GM21576 (cell line): ENCODE results near the gene PRMT9.
A peak's percentile ranks its signal among the peaks of the same experiment; 100 is the strongest.

Experiments
- ATAC-seq: cut with Tn5 transposase; IDR thresholded peaks from one replicate; pipeline ENCODE4 v1.9.1; 2021; ENCODE audit warnings: mild to moderate bottlenecking, moderate library complexity; ENCODE audit not compliant: unreplicated experiment

PRMT9 gene

GRCh38 chr4:147625733-147626132 is 58.2 kb downstream of the PRMT9 start:
- no peak for ATAC-seq

- no peak for ATAC-seq
Measured at GRCh38 chr4:147620315-147620714, 63.6 kb downstream of the PRMT9 start.

- ATAC-seq, result peak; percentile 20
Measured at GRCh38 chr4:147617841-147618691, 65.9 kb downstream of the PRMT9 start.

GRCh38 chr4:147617173-147617840 is 66.7 kb downstream of the PRMT9 start, which contains the start of gene TMEM184C:
TSS of gene TMEM184C (plus strand) at chr4:147617397. CDS start at chr4:147617957, 560 bp downstream.
- ATAC-seq, result peak; percentile 99

GRCh38 chr4:147616849-147617172 is 67.2 kb downstream of the PRMT9 start:
- ATAC-seq, result peak; percentile 5

- no peak for ATAC-seq
Measured at GRCh38 chr4:147610686-147611085, 73.3 kb downstream of the PRMT9 start.

GRCh38 chr4:147607471-147607870 is 76.5 kb downstream of the PRMT9 start:
- no peak for ATAC-seq

- ATAC-seq, result no peak
Measured at GRCh38 chr4:147605499-147605898, 78.5 kb downstream of the PRMT9 start.

GRCh38 chr4:147599769-147600168 is 84.2 kb downstream of the PRMT9 start:
- ATAC-seq, result no peak

GRCh38 chr4:147599206-147599605 is 84.8 kb downstream of the PRMT9 start:
- no peak for ATAC-seq

GRCh38 chr4:147597561-147597960 is 86.4 kb downstream of the PRMT9 start:
- ATAC-seq, result no peak

GRCh38 chr4:147596981-147597380 is 87.0 kb downstream of the PRMT9 start:
- ATAC-seq, result no peak

- no peak for ATAC-seq
Measured at GRCh38 chr4:147596377-147596776, 87.6 kb downstream of the PRMT9 start.

- no peak for ATAC-seq
Measured at GRCh38 chr4:147594578-147594977, 89.4 kb downstream of the PRMT9 start.

GRCh38 chr4:147594107-147594506 is 89.9 kb downstream of the PRMT9 start:
- ATAC-seq, result no peak

GRCh38 chr4:147591106-147591505 is 92.9 kb downstream of the PRMT9 start:
- ATAC-seq, result no peak

GRCh38 chr4:147590249-147590920 is 93.6 kb downstream of the PRMT9 start:
- ATAC-seq, result no peak

- no peak for ATAC-seq
Measured at GRCh38 chr4:147589586-147589985, 94.4 kb downstream of the PRMT9 start.
